ENCODE results near the gene RASAL3.
"Not testable (repeated sequence)": the region's sequence is repeated elsewhere in the genome, so short reads cannot be mapped to it uniquely, and the experiment has no call there.

Gene RASAL3

GRCh38 chr19:15473821-15474220 is 9.5 kb upstream of the RASAL3 start:
- DNase-seq (ENCODE audit: low read depth) = not testable (repeated sequence)

DNA sequence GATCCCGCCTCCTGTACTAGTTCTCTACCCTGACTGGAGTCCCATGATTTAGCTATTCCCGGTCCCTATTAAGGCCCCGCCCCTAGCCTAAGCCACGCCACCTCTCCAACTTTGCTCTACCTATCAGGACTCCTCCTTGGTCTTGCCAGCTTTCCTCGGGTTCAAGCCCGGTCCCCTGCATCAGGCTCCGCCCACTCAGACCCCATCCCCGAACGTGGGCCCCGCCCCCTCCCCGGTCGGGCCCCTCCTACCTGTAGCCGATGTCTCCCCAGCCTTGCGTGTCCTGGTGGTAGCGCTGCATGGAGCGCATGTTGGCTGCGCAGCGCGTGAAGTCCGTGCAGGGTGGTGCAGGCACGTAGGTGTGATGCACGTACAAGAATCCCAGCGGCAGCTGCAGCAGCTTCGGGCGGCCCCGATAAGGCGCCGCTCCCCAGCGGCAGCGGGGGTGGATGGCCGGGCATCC is 7.3 kb upstream of the RASAL3 start:
- no peak for DNase-seq (ENCODE audit: low read depth)

DNA sequence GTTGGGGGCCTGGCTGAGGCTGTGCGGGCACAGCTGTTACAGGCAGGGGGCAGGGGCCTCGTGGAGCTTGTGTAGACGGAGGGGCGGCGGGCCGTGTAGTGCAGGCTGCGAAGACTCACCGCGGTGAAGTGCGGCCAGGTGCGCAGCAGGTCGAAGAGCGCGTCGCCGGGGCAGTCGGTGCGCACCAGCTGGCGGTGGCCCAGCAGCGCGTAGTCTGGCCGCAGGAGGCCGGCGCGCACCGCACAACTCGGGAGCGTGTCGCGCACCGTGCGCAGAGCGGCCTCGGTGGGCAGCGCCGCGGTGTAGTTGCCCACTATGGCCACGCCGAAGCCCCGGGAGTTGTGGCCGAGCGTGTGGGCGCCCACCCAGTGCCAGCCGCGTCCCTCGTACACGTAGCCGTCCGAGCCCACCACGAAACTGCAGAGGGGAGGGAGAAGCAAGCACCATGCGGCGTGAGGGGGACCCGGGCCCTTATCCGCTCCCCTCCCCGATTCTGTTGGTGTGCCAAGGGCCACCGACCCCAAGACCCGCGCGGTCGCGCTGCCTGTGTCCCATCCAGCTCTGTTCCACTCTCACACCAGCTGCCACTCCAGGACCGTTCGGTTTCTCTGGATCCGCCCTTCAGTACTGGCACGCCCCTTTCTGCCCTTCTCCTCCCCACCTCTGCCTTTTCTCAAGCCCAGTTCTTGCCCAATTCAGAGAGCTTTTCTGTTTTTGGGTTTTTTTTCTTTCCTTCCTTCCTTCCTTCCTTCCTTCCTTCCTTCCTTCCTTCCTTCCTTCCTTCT is 5.4 kb upstream of the RASAL3 start:
- no peak for DNase-seq (ENCODE audit: low read depth)

DNA sequence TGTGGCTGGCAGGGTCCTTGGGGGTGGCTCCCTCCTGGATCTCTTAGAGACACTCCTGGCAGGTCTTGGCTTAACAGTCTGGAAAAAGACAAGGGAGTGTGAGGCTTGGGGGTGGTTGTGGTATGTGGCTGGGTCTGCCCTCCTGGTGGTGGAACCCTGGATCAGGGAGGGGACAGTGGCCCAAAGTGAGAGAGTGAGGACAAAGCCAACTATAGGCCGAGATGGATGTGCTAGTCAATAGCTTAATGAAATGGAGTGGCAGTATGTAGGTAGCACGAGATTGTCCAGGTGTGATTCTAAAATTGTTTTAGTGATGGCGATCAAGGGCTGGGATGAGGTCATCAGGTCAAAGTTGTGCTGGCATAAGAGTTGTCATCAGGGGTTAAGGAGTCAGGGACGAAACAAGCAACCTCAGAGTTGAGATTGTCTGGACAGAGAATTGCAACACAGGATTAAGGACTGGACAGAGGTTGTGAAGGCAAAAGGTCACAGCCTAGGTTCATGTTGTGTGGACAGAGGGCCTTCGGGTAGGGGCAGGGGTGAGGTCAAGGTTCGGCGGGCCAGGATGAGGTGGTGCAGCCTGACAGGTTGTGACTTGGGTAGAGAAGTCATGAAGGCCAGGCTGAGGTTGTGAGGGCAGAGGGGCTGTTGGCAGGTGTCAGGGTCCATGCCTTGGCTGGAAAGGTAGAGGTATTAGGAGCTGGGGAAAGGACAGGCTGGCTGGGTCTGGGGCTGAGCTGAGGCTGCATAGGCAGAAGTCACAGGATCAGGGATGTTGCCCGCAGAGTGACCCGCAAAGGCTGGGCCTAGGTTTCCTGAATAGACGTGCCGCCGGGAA is 4.5 kb upstream of the RASAL3 start:
- no peak for DNase-seq (ENCODE audit: low read depth)

GRCh38 chr19:15467734-15468214 is 3.4 kb upstream of the RASAL3 start:
- DNase-seq (ENCODE audit: low read depth) = no peak

DNA sequence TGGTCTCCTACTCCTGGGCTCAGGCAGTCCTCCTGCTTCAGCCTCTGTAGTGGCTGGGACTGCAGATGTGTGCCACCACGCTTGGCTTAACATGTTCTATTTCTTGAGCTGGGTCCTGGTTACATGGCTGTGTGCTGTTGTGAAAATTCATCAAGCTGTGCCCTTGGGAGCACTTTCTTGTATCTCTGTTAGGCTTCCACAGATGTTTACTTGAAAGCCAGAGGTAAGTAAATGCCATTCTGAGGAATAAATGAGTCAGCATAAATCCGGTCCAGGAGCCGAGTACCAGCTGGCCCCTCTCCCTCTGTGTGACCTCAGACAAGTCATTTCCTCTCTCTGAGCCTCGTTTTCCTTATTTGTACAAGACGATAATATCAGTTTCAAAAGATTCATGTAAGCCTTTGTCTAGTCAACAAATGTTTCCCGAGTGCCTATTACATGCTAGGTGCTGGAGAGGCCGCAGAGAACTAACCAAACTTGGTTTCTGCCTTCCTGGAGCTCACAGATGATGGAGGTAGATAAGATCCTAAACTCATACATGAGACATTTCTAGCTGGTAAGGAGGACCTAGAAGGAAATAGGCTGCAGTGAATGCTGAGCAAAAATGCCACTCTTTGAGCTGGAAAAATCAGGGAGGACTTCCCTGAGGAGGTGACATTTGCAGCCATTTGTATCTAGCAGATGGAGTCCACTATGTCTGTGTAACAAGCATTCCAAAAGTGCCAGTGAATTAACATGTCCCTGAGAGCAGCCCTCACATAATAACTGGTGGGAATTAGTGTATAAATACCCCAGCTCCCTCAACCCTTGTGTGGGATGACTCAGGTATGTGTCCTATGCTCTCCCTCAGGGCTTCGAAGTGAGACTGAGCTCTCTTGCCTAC is 2.7 kb upstream of the RASAL3 start:
- peak; percentile 64 for DNase-seq (ENCODE audit: low read depth)

DNA sequence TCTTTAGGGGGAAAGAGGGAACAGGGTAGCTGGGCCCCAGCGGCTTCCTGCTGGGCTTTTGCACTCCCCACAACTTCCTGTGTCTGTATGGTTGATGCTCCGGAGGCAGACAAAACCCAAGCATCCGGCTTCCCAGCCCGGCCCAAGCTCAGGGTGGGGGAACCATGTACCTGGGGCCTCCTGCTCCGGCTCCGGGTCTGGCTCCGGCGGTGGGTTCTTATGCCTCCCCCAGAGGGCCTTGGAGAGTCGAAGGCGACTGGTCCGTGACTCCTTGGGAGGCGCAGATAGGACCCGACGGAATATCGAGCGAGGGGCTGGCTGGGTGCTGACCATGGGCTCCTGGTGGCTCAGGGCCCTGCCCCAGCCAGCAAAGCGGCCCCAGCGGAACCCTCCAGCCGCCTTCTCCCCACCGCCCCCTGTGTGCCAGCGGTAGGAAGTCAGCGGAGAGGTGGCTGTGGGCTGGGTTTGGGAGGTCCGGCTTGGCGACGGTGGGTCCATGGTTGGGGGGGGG is 428 bp downstream of the RASAL3 start:
- DNase-seq (ENCODE audit: low read depth) = peak; percentile 74

GRCh38 chr19:15461694-15462093 is 2.6 kb downstream of the RASAL3 start:
- no peak for DNase-seq (ENCODE audit: low read depth)

DNA sequence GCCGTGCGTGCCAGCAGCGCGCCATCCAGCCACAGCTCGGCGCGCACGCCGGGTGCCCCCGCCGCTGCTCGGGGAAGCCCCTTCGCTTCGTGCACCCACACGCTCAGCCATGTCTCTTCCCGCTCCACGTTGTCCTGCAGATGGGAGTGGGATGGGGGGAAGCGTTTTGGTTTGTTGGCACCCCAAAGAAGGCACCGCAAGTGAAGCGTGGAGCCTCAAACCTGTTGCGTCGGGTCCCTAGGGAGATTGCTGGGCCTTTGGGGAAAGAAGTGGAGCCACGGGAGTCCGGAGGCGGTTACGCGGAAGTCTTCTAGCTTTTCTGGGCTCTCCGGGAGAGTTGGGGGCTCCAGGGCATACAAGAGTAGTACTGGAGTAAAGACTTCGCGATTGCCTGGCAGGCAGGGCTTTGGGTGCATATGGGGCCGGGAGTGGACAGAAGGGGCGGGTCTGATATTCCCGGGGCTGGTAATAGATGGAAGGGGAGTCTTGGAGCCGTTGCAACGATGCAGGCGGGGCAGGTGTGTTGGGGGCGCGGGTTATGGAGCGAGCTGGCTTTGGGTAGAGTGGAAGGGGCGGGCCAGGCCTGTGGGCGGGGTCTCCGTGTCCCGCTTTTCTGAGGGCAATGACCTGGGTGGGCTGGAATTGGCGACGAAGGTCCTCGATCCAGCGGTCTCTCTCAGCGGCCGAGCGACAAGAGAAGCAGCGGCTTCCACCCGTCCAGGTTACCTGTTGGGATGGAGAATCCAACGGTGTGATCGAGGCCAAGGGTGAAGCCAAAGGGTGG is 6.5 kb downstream of the RASAL3 start:
- DNase-seq (ENCODE audit: low read depth) = no peak

GRCh38 chr19:15456871-15457700 is 7.3 kb downstream of the RASAL3 start:
- DNase-seq (ENCODE audit: low read depth) = no peak

DNA sequence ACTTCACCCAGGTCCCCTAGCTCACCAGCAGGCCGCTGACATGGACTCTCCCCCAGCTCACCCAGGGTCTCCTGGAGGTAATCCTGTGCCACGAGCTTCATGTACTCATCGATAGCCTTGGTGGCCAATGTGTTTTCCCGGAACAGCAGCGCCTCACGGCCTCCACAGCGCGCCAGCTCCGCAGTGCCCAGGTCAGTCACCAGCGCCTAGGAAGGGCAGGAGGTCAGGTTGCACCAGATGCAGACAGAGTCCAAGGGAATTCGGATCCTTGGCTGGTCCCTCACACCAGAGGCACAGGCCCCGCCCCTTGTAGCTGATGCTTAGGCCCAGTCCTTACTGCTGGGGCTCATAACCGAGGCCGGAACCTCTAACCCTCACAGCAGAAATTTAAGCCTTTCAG is 7.9 kb downstream of the RASAL3 start:
- no peak for DNase-seq (ENCODE audit: low read depth)

- DNase-seq (ENCODE audit: low read depth) = no peak
Observed at GRCh38 chr19:15455996-15456395, 8.3 kb downstream of the RASAL3 start.

- no peak for DNase-seq (ENCODE audit: low read depth)
Observed at GRCh38 chr19:15453906-15454860, 10.2 kb downstream of the RASAL3 start.

DNA sequence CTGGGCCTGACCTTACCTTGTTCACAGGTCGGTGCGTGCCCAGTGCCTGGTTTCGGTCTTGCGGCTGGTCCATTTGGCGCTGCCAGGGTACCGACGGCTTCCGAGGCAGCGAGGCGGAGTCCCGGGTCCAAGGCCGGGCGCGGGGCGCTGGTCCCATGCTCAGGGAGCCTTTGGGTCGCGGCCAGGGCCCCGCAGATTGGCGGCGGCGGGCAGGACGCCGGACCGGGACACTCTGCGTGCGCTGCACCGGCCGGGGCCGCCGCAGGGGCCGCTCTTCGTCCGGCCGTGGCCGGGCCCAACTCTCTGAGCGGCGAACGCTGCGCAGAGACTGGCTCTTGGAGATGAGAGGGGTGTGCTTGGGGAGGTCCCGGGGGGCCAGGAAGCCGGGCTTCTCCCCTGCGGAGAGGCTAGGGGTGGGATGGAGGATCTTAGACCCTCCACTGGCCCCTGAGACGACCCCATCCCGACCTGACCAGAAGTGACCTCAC is 11.2 kb downstream of the RASAL3 start:
- DNase-seq (ENCODE audit: low read depth) = no peak

DNA sequence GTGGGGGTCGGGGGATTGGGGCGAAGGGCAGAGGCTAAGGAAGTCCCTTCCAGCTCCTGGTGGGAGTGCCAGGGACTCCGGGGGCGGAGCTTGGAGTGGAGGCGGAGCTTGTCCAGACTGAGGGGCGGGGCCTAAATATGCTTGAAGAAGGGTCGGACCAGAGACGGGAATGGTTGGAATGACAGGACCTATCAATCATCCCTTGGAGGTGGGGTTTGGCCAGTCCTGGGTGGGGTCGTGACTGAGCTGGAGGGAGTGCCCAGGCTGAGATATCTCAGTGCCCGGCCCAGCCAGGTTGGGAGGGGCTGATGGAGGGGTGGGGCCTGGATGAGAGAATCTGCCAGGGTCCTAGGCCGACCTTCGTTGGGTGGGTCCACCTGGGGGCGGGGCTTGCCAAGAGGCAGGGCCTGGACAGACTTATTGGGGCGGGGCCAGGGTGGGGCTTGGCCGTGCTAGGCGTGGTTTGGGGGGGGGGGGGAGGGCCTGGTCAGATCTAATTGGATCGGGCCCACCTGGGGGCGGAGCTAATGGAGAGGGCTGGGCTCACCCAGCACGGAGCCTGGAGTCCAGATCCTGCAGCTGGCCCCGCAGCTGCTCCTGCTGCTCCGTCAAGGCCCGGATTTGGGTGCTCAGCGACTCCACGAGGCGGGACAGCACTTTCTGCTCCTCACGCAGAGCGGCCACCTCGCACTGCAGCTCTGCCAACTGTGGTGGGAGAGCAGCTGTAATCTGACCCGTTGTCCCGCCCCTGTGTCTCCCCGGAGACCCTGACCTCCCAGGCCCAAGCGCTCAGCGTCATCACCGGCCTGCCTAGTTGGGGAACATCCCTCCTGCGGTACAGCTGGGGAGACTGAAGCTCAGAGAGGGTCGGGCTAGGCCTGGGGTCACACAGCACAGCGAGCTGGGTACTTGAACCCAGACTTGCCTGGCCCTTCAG is 12.0 kb downstream of the RASAL3 start:
- no peak for DNase-seq (ENCODE audit: low read depth)

GRCh38 chr19:15450528-15450890 is 13.8 kb downstream of the RASAL3 start:
- DNase-seq (ENCODE audit: low read depth) = no peak

- DNase-seq (ENCODE audit: low read depth) = peak; percentile 69
Observed at GRCh38 chr19:15449620-15450527, 14.5 kb downstream of the RASAL3 start, which contains the start of gene WIZ. WIZ (minus strand) TSS chr19:15449956; CDS start chr19:15448307, 1,649 bp downstream.

Data from T-helper 22 cell (primary cell).